ENCODE measurements around the gene DRGX.

GRCh38 chr10:49396666-49396999, 744 bp upstream of the DRGX start:
- TF ChIP-seq CTCF (conservative IDR thresholded peaks at IDR 0.05; ENCODE audit: low read depth, low read length) = no peak
- TF ChIP-seq BHLHE40 (IDR thresholded peaks at IDR 0.05; ENCODE audit: low read depth, low read length) = no peak
- TF ChIP-seq MXI1 (IDR thresholded peaks at IDR 0.05; ENCODE audit: borderline replicate concordance, low read depth, low read length) = no peak
- TF ChIP-seq POLR2A (IDR thresholded peaks at IDR 0.05; ENCODE audit: low read depth, low read length) = no peak
- TF ChIP-seq, protein P1, sequence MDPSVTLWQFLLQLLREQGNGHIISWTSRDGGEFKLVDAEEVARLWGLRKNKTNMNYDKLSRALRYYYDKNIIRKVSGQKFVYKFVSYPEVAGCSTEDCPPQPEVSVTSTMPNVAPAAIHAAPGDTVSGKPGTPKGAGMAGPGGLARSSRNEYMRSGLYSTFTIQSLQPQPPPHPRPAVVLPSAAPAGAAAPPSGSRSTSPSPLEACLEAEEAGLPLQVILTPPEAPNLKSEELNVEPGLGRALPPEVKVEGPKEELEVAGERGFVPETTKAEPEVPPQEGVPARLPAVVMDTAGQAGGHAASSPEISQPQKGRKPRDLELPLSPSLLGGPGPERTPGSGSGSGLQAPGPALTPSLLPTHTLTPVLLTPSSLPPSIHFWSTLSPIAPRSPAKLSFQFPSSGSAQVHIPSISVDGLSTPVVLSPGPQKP (IDR thresholded peaks at IDR 0.05; ENCODE audit: borderline replicate concordance, low read depth, low read length) = no peak
- TF ChIP-seq CHD1 (IDR thresholded peaks at IDR 0.05; ENCODE audit: low read depth, low read length) = no peak

Data from IMR-90 (cell line).